Measurements from ENCODE around the gene NFIL3.

The NFIL3 gene

DNA sequence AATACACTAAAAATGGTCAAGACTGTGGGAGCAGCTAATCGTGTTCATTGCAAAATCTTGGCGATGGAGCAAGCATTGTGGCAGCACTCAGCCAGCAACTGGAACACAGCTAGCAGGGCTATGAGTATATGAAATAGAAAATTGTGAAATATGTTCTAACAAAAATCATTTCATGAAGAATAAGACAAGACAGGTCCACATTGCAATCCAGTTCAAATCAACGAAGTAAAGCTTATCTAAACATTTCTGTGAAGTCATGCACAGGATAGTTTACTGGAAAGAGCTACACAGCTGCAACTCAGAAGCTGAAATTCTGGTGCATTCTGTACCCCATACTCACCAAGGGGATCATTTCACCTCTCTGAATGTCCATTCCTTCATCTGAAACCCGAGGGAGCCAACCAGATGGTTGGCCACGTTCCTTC, 5.3 kb upstream of the NFIL3 start:
- CTCF ChIA-PET, result interaction anchor here (1.3 to 8.2 kb wide), 4 partner anchors 255 to 513 kb away, joined by 3 to 121 read pairs (median 28); no protein-coding TSS in a partner anchor
- DNase-seq (ENCODE audit: extremely low spot score), result no peak
- POLR2A ChIA-PET, result interaction anchor here (0.5 kb wide), 1 partner anchor 473 kb away, joined by 4 read pairs; no protein-coding TSS in a partner anchor
- TF ChIP-seq, protein P1, sequence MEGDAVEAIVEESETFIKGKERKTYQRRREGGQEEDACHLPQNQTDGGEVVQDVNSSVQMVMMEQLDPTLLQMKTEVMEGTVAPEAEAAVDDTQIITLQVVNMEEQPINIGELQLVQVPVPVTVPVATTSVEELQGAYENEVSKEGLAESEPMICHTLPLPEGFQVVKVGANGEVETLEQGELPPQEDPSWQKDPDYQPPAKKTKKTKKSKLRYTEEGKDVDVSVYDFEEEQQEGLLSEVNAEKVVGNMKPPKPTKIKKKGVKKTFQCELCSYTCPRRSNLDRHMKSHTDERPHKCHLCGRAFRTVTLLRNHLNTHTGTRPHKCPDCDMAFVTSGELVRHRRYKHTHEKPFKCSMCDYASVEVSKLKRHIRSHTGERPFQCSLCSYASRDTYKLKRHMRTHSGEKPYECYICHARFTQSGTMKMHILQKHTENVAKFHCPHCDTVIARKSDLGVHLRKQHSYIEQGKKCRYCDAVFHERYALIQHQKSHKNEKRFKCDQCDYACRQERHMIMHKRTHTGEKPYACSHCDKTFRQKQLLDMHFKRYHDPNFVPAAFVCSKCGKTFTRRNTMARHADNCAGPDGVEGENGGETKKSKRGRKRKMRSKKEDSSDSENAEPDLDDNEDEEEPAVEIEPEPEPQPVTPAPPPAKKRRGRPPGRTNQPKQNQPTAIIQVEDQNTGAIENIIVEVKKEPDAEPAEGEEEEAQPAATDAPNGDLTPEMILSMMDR (IDR thresholded peaks at IDR 0.05; ENCODE audit: control extremely low read depth, extremely low read depth, low read depth, missing control alignments), result no peak

DNA sequence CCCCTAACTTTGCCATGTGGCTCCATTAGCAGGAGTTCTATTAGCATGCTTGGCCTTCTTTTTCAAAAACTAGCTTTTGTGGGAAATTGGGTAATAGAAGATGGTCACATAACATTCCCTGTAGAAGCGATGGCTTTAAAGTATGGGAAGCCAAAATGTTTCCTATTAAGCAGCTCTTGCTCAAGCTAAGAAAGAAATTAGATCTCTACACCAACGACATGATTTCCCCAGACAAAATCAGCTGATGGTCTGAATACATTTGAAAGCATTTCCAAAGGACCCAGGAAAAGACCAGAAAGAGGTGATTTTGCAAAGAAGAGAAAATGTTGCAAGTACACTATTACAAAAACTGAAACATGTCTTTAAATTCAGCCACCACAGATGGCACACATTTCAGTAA, 4.8 kb upstream of the NFIL3 start:
- ChIA-PET CTCF (interaction anchor here (1.0 to 8.2 kb wide), 4 partner anchors 255 to 513 kb away, joined by 3 to 121 read pairs (median 28); no protein-coding TSS in a partner anchor), POLR2A (no interaction called here)
- DNase-seq (ENCODE audit: extremely low spot score), result no peak
- TF ChIP-seq, protein P1 (IDR thresholded peaks at IDR 0.05; ENCODE audit: control extremely low read depth, extremely low read depth, low read depth, missing control alignments), result no peak

DNA sequence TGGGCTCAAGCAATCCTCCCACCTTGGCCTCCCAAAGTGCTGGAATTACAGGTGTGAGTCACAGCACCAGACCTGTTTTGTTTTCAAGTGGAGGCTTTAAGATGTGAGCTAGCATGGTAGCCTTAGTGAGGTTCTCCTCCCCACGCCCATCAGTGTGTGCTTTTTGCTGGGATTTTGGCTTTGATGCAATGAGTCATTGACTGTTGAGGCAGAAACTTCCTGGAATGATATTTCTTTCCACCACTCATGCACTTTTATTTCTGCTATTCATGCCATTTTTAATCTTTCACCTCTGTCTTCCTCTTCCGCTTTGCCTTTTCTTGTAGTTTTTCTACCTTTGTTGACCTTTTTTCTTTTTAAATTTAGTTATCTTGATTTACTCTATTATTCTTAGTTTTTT, 4.2 kb upstream of the NFIL3 start:
- TF ChIP-seq, protein P1 (IDR thresholded peaks at IDR 0.05; ENCODE audit: control extremely low read depth, extremely low read depth, low read depth, missing control alignments), result no peak
- DNase-seq (ENCODE audit: extremely low spot score), result no peak
- ChIA-PET POLR2A (no interaction called here), CTCF (interaction anchor here (1.0 to 8.2 kb wide), 3 partner anchors 338 to 512 kb away, joined by 3 to 121 read pairs (median 53); no protein-coding TSS in a partner anchor)

DNA sequence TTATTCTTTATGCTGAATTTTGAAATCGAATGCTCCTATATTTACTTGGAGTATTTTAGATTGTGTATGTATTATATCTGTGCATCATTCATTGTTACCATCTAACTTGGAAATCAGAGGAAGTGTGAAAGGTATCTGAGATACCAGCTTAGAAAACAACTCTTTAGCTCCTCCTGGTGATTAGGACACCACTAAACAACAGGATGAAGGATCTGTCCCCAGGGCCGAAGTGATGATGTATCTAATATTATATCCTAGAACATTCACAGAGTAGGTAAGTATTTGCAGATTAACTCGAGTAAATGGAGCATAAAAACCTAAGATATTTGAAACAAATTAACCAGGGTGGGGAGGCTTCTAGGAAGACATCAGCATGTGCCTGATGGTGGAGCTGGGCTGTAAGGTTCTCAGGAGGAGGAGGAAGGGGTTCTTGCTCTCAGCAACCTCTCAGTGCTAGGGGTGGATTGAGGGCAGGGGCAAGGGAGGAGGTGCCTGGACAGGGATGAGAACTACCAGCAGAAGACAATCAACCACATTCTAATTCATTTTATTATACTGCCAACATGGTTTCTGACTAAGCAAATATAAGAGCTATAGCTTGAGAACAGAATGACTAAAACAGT, 2.6 kb upstream of the NFIL3 start:
- TF ChIP-seq, protein P1 (IDR thresholded peaks at IDR 0.05; ENCODE audit: control extremely low read depth, extremely low read depth, low read depth, missing control alignments), result peak; percentile 67
- peak; percentile 56 for DNase-seq (ENCODE audit: extremely low spot score)
- ChIA-PET CTCF (interaction anchor here (0.8 to 8.2 kb wide), 33 partner anchors 9 to 532 kb away, joined by 3 to 121 read pairs (median 4); no protein-coding TSS in a partner anchor), POLR2A (interaction anchor here (1.0 kb wide), 1 partner anchor 511 kb away, joined by 3 read pairs; no protein-coding TSS in a partner anchor)

- TF ChIP-seq, protein P1 (IDR thresholded peaks at IDR 0.05; ENCODE audit: control extremely low read depth, extremely low read depth, low read depth, missing control alignments), result no peak
- DNase-seq (ENCODE audit: extremely low spot score), result no peak
- CTCF ChIA-PET, result interaction anchor here (0.8 to 8.2 kb wide), 19 partner anchors 9 to 531 kb away, joined by 3 to 121 read pairs (median 4); no protein-coding TSS in a partner anchor
- POLR2A ChIA-PET, result no interaction called here
These were observed 1.6 kb upstream of the NFIL3 start for GRCh38 chr9:91425271-91425670.

DNA sequence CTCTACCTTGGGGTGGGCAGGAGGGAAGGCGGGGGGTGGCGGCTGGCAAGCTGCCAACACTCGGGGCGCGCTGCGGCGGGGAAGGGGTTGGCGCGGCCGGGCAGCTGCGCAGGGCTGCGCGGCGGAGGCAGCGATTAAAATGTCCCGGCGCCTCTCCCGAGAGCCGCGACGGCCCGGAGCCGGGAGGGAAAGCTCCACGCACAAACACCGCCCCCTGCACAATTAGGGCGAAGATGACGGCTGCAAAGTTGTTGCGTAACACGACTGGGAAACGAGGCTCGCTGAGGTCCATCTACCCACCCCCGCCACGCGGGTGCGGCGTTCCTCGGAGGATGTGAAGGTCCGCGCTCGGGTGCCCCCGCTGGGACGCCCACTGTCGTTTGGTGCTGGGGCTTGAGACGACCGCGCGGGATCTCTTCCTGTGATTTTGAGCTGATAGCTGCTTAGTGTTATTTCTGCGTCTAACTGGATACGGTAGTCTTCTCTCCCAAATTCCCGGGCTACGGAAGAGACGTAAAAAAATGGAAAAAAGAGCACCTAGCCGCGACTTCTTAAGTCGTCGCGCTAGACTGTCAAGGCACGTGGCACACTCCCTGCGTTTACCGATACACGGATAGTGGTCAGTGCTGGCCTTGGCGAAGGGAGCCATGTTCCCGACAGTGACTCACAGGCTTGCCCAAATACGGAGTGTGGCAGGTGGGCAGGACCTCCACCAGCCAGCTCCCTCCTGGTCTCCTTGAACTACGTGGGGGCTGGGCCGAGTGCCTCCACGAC, 958 bp upstream of the NFIL3 start:
- ChIA-PET POLR2A (interaction anchor here (0.6 kb wide), 1 partner anchor 1623 kb away, joined by 3 read pairs; no protein-coding TSS in a partner anchor), CTCF (interaction anchor here (1.1 to 8.2 kb wide), 9 partner anchors 10 to 530 kb away, joined by 3 to 121 read pairs (median 10); no protein-coding TSS in a partner anchor)
- TF ChIP-seq, protein P1 (IDR thresholded peaks at IDR 0.05; ENCODE audit: control extremely low read depth, extremely low read depth, low read depth, missing control alignments), result no peak
- DNase-seq (ENCODE audit: extremely low spot score), result peak; percentile 47
